ENCODE measurements around the gene MPL. TPM values are rescaled to one million over a fixed set of nuclear protein-coding genes. Genes with fewer than 3 reads are reported as not detected.
"Not testable (repeated sequence)": the region's sequence is repeated elsewhere in the genome, so short reads cannot be mapped to it uniquely, and the experiment has no call there.

The MPL gene
- total RNA-seq, 1 donor from 2014 or later = not detected

DNA sequence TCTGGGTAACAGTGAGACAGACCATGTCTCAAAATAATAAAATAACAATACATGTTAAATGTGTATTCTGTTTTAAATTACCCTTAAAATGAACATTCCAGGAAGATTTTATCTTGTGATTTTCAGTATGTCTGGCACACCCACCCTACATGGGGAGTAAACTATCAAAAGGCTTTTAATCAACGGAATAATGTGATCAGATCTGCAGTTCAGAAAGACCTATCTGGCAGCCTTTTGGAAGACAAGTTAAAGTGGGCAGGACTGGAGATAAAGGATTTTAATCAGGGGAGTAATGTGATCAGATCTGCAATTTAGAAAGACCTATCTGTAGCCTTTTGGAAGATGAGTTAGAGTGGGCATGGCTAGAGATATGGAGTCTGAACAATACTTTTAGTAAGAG lies 41.9 kb downstream of the MPL start:
- DNase-seq = no peak

DNA sequence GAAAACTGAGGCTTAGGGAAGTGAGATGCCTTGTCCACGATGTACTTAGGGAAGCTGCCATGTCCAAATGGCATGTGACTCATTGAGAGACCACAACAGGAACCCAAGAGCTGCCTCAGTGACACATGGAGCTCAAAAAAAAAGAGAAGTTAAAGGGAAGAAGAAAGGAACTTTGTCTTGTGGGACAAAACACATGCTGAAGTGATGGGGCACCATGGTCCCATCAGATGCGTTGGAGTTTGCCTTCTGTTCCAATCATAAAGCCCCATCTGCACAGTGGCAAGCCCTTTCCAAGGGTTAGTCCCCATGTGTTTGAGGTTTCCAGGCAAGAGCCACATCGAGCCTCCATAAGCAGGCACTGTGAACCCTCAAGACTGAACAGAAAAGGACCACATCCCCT lies 44.0 kb downstream of the MPL start:
- no peak for DNase-seq

DNA sequence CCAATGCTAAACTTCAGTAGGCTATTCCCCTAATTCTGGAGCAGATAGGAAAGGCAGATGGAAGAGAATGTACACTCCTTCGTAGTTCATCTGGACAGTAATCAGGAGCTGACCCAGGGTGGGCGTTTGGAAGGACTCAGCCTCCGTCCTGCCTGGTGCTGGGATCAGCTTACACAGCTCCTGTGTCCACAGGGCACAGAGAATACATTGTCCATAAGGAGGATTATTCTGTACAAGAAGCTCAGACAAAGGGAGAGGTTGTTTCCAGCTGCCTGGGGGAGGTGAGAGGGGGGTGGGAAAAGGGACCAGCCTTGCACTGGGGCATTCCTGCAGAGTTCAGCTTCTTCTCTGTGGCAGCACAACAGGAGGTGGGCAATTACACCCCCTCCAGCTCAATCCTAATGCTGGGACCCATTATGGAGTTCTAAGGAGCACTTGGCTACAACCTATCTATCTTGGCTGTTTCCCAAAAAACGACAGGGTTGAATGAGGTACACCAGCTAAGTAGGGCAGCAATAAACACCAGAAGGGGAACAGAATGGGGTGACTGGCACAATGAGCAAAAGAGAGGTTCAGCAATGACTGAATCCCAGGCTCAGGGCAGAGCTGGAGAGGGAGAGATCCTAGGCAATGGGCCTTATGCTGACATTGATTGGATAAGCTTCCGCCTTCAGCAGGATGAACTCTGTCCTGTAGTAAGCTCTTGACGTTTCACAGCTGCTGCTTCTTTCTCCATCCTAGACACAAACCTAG lies 44.6 kb downstream of the MPL start:
- DNase-seq = peak; percentile 48

DNA sequence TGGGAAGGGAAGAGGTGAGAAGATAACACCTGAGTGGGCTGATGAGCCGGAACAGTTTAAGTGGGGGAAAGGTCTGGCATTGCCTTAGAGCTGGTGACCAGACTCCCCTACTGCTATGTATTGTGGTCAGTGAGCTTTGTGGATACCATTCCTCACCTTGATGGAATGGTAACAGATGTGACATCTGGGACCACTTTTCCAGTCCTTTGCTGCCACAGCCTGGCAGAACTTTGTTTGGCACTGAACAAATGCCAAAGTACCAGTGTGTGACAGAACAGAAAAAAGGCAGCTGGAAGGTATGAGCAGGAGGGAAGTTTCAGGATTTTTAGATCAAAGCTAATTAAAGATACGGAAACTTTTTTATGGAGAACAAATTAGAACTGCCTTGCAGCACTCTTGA lies 45.8 kb downstream of the MPL start:
- DNase-seq = peak; percentile 11

DNA sequence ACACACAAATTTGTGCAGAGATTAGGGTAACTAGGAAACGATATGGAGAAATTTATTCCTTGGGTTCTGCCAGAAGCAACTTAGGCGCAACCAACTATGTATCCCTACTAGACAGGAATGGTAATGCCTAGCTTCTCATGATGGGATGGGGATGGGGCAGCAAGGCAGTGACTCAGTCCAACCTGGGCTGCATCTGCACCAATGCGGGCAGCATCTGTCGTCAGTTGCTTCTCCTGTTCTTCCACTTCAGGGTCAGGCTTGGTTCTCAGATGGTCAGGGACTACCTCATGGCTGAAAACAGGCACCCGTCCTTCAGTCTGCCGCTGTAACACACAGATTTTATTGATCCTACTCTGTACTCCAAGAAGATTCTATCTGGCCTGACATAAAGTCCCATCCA lies 49.1 kb downstream of the MPL start:
- DNase-seq = no peak

DNA sequence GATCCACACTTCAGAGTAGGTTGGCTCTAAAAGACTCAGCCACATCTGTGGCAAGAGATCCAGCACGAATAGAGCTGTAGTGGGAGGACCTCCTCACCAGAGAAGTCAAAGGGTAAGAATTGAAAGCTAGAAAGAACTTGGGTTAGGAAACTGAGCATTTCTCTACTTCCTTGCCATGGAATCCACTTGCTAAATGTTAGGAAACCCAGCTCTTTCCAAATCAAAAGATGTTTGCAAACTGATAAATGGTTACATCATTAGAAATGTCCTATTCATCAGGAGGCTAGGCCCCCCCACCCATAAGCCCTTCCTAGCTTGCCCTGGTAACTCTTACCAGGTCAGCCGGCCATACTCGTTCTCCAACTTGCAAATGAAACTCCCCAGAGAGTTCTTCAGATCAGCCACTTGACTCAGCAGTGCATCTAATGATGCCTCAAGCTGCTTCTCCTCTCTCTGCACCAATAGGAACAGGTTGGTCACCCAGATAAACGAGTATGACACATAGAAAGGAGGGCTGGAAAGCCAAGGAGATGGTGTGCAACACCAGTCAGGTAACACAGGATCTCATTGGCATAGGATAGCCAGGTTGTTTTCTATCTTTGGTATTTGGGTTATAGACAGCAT lies 50.5 kb downstream of the MPL start:
- DNase-seq = no peak

DNA sequence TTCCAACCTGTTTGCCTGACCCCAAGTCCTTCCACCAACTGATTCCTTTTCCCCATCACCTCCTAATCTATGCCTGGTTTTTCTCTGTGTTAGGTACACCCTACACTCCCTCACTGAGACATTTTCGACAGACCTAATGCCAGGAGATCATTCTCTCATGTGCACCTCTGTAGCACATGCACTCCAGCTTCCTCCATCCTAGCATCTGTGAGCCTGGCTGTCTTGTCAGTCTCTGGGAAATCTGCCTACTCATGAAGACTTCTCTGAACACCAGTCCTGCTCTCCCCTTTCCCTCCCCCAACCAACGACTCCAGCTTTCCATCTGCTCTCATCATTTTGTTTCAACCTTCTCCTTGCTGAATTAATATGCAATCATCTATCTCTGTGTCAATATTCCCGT lies 51.0 kb downstream of the MPL start:
- no peak for DNase-seq

DNA sequence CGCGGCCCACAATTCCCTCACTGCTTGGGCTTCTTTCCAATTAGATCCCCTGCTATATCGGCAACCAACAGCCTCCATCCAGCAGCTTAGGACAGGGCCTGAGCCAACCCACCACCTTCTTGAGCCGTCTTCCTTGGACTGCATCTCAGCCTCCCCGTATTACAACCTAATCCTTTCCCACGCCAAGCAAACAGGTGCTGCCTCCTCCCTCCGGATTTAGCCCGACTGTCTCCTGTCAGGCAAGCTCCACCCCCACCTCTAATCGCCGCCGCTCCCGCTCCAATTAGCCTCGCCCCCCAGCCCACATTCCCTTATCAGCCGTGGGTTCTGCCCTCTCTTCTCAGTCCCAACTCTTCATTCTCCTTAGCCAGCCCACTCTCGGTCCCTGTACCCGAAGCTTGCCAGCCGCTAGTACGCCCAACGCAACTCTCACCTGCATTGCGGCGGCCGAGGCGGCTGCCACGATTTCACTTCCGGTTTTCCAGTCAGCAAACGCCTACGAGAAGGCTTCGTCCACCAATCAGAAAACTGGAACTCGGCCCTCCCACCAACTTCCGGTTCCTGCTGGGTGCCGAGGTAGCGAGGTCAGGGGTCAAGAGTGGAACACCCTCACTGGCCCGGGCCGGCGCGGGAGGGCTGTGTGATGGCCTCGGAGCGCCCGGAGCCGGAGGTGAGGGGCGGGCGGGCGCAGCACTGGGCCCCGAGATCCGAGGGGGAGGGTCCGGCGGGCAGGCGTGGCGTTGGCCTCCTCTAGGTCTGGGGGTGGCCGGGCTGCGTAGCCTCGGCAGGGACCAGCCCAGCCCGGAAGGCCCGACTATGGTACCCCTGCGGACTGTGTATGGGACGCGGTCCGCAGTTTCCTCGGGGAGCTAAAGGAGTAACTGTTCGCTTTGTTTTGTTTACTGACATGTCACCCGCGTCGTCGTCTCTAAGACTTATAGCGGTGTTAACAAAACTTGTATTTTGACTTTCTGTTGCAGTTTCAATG lies 52.0 kb downstream of the MPL start, which contains the start of the genes MED8 and SZT2:
Gene MED8, minus strand, starts transcription at position 475 of the 988 bp plus-strand sequence. Its CDS starts 36 bp downstream, at position 439.
Gene SZT2, plus strand, starts transcription at position 574 of the 988 bp plus-strand sequence. Its CDS starts 70 bp downstream, at position 644.
- peak; percentile 95 for DNase-seq

DNA sequence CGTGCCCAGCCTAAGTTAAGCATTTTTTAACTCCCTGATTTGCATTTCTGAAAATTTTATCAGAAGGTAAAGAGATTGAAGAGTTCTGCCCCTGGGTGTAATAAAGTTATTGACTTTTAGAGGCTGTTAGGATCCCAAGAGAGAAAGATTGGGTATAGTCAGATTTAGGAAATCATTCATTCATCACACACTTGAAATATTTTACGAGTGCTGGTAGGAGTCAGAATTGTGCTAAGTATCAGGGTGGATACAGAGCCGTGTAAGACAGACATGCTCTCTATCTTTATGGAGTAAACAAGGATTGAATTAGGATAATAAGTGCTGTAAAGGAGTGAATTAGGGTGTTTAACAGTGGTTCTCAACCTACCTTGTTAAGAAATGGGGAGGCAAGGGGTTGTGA lies 55.1 kb downstream of the MPL start:
- DNase-seq = no peak

DNA sequence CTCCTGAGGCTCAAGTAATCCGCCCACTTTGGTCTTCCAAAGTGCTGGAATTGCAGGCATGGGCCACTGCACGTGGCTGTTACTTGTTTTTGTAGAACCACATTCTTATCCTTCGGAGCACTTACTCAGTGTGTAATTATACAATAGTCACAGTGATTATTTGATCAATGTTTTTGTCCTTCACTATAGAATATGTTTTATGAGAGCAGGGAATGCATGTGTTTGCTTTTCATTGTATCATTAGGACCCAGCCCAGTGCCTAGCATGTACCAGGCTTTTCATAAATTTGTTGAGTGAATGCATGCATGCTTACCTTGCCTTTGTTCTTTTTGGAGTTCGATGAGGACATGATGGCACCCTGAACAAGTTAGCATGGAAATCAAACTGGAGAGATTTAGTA lies 57.9 kb downstream of the MPL start:
- no peak for DNase-seq

DNA sequence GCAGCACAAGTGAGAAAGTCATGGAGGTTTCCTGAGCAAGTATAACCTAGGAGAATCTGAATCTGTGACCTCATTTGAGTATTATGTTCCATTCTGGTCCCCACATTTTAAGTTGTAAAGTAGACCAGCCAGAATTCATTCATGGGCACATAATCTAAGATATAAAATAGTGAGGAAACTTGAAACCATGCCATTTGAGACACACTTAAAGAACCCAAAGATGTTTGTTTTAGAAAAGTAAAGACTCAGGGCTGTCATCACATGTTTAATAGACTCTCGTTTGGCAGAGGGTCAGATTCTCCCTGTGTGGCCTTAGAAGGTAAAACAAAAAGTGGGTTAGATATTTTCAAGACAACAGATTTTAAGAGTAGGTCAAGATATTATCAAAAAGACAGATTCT lies 58.4 kb downstream of the MPL start:
- no peak for DNase-seq

DNA sequence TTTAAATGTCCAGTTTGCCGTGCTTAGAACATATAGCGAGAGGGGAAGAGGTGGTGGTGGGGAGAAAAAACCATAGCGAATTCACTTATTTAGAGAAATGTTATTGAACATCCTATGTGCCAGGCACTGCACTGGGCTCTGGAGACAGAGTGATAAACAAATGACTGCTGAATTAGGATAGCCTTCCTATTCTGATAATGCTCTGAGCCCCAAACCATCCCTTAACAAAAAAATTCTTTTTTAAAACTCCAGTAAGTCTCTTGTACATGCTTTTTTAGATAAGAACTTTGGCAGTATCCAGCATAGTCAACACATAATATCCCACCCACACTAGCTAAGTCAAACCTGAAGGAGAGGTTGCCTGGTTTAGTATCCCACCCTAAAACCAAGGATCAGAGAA lies 60.6 kb downstream of the MPL start:
- no peak for DNase-seq

DNA sequence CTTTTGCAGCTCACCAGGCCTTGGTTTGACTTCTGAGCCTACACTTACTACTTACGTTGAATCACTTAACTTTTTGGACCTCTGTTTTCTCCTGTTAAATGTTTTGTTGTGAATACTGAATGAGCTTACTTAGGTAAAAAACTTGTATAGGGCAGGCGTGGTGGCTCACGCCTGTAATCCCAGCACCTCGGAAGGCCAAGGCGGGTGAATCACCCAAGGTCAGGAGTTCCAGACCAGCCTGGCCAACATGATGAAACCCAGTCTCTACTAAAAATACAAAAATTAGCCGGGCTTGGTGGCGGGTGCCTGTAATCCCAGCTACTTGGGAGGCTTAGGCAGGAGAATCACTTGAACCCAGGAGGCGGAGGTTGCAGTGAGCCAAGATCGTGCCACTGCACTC lies 62.8 kb downstream of the MPL start:
- not testable (repeated sequence) for DNase-seq

DNA sequence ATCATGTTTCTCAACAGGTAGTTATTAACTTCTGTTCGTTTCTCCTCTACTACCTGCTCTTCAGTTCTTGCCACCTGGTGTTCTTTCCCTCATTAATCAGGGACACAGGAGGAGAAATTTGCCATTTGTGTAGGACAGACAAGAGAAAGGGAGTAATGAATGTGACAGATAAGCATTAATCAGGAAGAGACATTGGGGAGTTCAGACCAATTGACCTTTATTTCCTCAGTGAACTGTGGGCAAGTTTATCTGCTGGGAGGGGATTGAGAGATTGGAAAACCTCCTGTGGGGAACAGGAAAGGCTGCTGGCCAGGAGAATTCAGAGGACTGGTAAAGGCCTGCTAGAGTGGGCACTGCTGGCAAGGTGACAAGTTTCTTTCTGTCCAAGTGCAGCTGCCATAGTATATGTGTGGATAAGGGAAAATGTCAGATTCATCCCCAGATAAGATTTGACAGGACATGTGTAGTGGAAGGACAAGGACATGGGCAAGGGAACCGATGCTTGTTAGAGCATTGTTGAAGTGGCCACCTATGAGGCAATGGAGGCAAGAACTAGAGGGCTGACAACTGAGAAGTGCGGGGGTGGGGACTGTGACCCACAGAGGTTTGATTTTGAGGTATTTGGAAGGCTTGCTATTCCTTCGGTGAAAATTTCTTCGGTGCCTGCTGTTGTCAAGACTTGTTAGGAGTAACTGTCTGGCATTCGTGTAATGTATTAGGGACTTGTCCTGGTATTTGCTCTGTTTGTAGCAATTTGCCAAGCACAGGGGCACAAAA lies 64.7 kb downstream of the MPL start:
- no peak for DNase-seq

Other genes with a start within 250 kb of the MPL start
- 46.8 TPM for gene EBNA1BP2, start 165.5 kb upstream of the MPL start, total RNA-seq
- gene CFAP57, start 165.5 kb upstream of the MPL start, total RNA-seq = 1.4 TPM
- 0.78 TPM for gene TMEM125, start 67.8 kb upstream of the MPL start, total RNA-seq
- gene C1orf210, start 52.2 kb upstream of the MPL start, total RNA-seq = not detected
- gene TIE1, start 36.8 kb upstream of the MPL start, total RNA-seq = 7.0 TPM
- gene CDC20, start 21.2 kb downstream of the MPL start, total RNA-seq = 4.2 TPM
- 7.0 TPM for gene ELOVL1, start 30.2 kb downstream of the MPL start, total RNA-seq
- gene MED8, start 52.0 kb downstream of the MPL start, total RNA-seq = 20.7 TPM
- gene SZT2, start 52.1 kb downstream of the MPL start, total RNA-seq = 17.3 TPM
- gene HYI, start 116.1 kb downstream of the MPL start, total RNA-seq = 32.1 TPM
- gene PTPRF, start 193.1 kb downstream of the MPL start, total RNA-seq = 37.6 TPM